ENCODE results near the gene CCDC73.
"Not testable (repeated sequence)": the region's sequence is repeated elsewhere in the genome, so short reads cannot be mapped to it uniquely, and the experiment has no call there.

CCDC73 gene

DNA sequence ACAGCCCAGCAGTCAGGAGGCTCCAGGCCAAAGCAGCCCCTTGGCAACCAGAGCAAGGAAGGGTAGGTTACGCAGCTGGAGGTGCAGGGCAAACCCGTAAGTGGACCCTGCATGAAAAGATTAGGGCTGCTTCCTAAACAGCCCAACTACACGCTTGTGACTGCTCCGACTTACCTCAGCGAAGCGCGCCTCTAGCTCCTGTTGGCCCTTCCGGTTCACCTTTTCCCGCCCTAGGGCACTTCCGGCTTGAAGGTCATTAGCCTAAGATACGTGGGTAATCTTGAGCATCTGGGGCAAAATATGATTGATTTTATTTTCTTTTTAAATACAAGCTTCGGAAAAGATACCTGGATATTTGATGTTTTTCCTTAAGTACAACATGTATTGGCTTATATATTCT lies at the start of gene CCDC73:
TSS of gene CCDC73 (minus strand) at position 224 of the 400 bp plus-strand sequence. CDS start 34,419 bp downstream, outside the sequence.
- DNase-seq (ENCODE audit: insufficient read length, low spot score) (no peak), FAIRE-seq (no peak)
- no peak for TF ChIP-seq POLR2A (IDR thresholded peaks at IDR 0.05; ENCODE audit: low read depth, low read length)

DNA sequence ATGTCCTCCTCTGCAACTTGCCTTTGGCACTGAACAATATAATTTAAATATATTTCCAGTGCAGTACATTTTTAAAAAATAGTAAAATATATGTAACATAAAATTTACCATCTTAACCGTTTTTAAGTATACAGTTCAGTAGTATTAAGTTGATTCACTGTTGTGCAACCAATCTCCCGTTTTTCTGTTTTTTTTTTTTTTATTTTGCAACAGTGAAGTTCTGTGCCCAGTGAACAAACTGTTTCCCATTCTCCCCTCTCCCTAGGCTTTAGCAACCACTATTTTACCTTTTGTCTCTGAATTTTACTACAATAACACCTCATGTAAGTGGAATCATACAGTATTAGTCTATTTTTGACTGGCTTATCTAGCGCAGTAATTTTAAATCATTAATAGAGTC lies 49.1 kb upstream of the CCDC73 start:
- DNase-seq (ENCODE audit: insufficient read length, low spot score) (no peak), FAIRE-seq (no peak)
- TF ChIP-seq POLR2A (IDR thresholded peaks at IDR 0.05; ENCODE audit: low read depth, low read length), result no peak

DNA sequence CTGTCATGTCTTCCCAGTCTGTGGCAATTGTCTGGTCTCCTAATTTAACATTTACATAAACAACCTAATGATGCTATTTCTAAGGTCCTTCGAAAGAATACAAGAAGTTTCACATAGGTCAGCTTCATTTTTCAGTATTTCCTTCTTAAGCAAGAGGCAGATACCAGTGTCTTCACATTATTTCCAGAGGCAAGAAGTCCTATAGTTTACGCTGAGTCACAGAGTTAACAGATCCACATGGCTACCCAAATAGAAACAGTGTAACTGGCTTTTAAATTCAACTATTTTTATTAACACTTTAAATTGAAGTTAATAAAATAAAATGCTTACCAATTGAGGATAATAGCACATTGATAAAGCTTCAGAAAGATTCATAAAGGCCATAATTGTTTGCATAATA lies 46.1 kb upstream of the CCDC73 start:
- FAIRE-seq (no peak), DNase-seq (ENCODE audit: insufficient read length, low spot score) (no peak)
- no peak for TF ChIP-seq POLR2A (IDR thresholded peaks at IDR 0.05; ENCODE audit: low read depth, low read length)

DNA sequence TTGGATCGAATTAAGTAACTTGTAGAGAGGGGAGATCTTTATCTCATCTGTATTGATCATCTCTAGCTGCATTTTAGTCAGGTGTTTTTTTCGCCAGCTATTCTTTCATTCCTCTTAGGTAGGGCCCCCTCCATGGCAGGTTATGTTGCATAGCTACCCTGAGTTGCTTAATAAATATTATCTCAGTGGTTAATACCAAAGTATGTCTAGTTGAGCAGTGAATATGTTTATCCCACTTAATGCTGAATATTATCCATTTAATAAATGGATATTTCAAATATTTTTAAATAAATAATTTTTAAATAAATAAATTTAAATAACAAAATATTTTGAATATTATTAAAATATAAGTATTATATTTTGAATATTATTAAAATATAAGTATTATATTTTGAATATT lies 44.8 kb upstream of the CCDC73 start:
- TF ChIP-seq POLR2A (IDR thresholded peaks at IDR 0.05; ENCODE audit: low read depth, low read length), result no peak
- DNase-seq (ENCODE audit: insufficient read length, low spot score) (no peak), FAIRE-seq (no peak)

DNA sequence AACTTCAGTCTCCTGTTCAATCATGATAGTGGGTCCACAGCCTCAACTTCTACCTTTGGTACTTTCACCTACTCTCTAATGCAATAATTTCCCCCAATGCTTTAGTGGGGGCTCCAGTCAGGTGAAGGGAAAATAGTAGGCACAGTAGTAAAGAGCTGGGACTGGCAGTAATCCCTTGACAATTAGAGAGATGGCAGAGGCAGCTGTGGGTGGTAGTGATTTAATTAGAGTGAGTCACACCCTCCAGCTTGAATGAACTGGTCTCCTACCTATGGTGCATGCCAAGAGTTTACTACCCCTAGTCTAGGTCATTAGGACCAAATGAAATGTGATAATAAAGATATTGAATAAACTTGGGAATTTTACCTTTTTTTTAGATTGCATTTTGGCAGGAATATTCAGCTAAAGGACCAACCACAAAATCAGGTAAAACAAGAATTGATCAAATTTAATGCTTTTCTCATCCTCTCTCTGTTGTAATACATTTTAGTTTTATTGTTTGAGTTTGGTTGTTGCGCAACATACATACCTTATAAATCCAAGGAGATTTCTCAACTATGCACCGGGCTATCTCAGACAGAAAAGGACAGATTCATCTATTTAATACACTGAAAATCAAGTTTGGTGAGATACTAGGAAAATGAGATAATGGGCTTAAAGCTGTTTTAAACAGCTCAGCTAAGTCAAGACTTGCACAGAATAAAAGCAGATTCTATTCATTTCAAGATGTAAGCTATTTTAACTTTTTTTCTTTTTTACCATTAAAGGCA lies 44.2 kb upstream of the CCDC73 start:
- TF ChIP-seq POLR2A (IDR thresholded peaks at IDR 0.05; ENCODE audit: low read depth, low read length), result no peak
- no peak for FAIRE-seq
- no peak for DNase-seq (ENCODE audit: insufficient read length, low spot score)

DNA sequence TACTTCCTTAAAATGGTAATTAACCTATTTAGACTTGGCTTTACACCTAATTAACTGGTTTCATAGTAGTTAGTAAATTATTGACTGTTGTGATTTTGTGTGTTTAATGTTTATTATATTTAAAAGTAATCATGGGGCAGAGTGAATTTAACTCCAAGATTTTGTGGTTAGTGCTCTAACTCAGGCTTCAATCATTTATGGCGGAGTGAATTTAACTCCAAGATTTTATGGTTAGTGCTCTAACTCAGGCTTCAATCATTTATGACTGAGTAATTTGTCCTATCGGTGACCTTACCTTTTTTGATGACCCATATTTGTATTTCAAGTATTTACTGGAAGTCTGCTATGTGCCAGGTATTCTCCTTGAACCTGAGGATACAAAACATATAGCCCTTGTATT lies 42.5 kb upstream of the CCDC73 start:
- TF ChIP-seq POLR2A (IDR thresholded peaks at IDR 0.05; ENCODE audit: low read depth, low read length), result no peak
- FAIRE-seq (no peak), DNase-seq (ENCODE audit: insufficient read length, low spot score) (no peak)

DNA sequence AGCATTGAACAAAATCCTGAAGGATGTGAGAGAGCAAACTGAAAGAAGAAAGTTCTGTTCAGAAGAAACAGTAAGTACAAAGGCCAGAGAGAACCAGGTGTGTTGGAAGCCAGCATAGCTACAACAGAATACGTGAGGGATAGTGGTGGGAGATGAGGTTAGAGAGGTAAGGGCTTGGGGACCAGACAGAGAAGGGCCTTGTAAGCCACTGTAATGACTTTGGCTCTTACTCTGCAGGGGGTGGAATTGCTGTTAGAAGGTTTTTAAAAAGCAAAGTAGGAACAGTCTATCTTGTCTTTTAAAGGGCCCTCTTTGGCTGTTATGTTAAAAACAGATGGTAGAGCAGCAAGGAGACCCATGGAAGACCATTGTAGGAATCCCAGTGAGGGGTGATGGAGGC lies 39.5 kb upstream of the CCDC73 start:
- TF ChIP-seq POLR2A (IDR thresholded peaks at IDR 0.05; ENCODE audit: low read depth, low read length), result no peak
- DNase-seq (ENCODE audit: insufficient read length, low spot score), result no peak
- FAIRE-seq, result no peak

DNA sequence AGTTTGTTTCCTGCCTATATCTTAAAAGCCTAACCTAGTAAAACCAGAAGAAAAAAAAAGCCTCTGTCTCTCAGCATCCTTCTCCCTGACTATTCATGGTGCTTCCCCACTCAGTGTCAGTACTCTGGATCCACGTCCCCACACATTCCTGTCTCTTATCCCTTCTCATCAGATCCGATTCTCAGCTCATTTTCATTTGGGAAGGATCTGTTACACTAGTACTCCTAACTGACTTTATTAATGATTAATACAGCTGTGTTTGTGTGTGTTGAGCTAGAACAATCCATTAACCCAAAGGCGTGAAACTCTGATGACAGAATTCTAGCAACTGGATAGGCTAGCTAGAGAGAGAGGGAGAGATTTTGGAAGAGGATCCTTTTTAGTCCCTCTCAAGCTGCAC lies 36.8 kb upstream of the CCDC73 start:
- FAIRE-seq (no peak), DNase-seq (ENCODE audit: insufficient read length, low spot score) (no peak)
- TF ChIP-seq POLR2A (IDR thresholded peaks at IDR 0.05; ENCODE audit: low read depth, low read length), result no peak

DNA sequence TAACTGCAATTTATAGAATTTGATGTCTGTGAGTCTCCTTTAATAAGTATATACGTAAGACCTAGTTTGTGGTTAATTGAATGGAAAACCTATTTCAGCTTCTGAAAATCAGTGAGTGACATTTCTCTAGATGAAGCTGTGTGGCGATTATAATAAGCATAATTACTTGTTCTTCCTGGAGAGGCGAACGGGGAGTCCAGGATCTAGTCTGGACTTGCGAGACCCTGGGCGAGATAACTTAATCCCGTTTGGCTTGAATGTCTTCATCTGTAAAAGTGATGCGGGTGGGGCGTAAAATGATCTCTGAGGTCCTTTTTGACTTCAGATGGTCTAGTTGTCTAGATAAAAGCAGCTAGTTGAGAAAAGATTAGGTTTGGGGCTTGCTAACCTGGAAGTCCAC lies 36.3 kb upstream of the CCDC73 start:
- no peak for DNase-seq (ENCODE audit: insufficient read length, low spot score)
- TF ChIP-seq POLR2A (IDR thresholded peaks at IDR 0.05; ENCODE audit: low read depth, low read length), result no peak
- no peak for FAIRE-seq

DNA sequence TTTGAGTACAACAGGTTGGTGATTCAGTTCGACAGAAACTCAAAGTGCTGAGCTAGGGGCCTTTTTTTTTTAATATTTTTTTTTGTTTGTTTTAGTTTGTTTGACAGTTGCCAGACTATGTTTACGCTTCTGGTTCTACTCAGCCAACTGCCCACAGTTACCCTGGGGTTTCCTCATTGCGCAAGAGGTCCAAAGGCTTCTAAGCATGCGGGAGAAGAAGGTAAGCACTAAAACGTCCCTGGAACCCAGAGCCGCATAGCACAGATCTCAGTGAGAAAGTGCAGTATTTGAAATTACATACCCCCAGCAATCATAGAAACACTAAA lies 35.9 kb upstream of the CCDC73 start:
- FAIRE-seq (no peak), DNase-seq (ENCODE audit: insufficient read length, low spot score) (no peak)
- no peak for TF ChIP-seq POLR2A (IDR thresholded peaks at IDR 0.05; ENCODE audit: low read depth, low read length)

DNA sequence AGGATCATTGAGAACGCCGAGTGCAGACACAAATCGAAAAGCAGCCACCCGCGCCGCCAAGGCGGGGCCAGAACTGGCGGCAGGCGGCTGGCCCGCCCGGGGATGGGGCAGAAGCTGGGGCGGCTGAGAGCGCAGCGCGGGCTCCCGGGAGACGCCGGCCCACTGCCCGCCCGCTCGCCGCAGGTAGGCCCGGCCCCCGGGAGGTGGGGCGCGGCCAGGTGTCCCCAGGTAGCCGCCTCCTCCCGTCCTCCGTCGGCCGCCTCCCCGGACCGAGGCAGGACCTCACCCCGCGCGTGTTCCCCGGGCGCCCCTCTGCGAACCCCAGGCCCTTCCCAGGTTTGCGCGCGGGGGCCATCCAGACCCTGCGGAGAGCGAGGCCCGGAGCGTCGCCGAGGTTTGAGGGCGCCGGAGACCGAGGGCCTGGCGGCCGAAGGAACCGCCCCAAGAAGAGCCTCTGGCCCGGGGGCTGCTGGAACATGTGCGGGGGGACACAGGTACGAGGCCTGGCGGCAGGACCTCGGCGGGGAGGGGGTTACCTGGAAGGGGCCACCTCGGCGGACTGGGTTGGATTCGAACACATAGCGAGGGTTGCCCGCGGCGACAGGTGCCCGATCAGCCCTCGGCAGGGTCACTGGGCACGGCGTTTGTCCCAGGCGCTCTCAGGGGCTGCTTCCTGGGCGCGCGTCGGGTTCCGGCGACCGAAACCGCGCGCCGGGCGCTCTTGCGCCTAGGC lies 35.4 kb upstream of the CCDC73 start, which contains the start of gene PRRG4:
TSS of gene PRRG4 (plus strand) at position 248 of the 733 bp plus-strand sequence. CDS start 603 bp downstream, outside the sequence.
- peak; percentile 19; the same call in 1 of the 2 replicates for TF ChIP-seq POLR2A (IDR thresholded peaks at IDR 0.05; ENCODE audit: low read depth, low read length)
- FAIRE-seq, result no peak
- DNase-seq (ENCODE audit: insufficient read length, low spot score), result peak; percentile 71

DNA sequence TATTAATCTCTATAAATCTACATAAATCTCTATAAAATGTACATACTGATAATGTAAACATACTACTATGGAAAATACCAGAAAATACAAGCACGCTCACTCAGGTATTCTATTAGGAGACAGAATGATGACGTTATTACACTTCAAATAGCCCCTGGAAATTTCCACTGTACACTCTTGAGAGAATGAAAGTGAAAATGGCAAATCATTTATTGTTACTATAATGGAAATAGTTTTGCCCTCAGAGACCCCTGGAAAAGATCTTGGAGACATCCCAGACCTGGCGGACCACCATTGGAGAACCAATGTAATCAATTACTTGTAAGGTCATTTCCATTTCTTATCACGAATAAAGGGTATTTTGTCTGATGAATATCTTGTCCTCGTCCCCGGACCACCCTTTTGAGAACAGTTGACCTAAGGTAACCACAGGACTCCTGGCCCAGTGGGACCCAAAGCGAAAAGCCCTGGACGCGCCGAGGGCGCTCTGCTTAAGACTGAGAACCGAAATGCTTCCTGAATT lies 34.8 kb upstream of the CCDC73 start:
- no peak for FAIRE-seq
- DNase-seq (ENCODE audit: insufficient read length, low spot score), result no peak
- TF ChIP-seq POLR2A (IDR thresholded peaks at IDR 0.05; ENCODE audit: low read depth, low read length), result no peak

DNA sequence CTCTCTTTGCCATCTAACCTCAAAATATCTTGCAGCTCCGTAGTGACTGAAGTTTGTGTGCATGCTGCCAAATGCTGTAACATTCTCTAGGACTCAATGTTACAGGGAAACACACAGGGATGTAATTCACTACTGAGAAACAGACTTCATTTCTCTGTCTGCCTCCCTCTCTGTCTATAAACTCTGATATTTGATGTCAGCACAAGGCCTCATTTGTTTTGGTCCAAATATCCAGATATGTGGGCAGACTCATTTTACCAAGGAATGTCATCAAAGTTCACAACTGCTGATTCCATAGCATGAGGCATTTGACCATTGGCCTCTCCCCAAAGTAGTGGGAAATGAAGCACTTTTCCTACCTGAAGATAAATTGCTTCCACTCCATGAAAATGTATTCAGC lies 32.8 kb upstream of the CCDC73 start:
- no peak for TF ChIP-seq POLR2A (IDR thresholded peaks at IDR 0.05; ENCODE audit: low read depth, low read length)
- FAIRE-seq (no peak), DNase-seq (ENCODE audit: insufficient read length, low spot score) (no peak)

DNA sequence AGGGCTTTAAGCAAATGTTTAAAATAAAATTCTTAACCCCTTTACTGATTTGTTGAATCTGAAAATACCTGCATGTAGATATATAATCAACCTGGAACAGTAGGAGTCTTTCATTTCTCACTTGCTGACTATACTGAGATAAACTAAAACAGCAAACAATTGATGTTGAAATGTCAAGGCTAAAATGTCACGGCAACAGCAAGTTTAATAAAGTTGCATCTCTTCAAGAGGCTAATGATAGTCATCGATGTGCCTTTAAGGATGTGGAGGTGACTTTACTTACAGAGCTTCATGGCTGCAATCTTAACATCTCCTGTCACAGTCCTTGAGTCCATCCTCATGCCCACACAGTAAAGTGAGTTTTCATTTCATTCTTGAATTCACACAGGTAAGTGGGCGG lies 31.7 kb upstream of the CCDC73 start:
- no peak for DNase-seq (ENCODE audit: insufficient read length, low spot score)
- no peak for TF ChIP-seq POLR2A (IDR thresholded peaks at IDR 0.05; ENCODE audit: low read depth, low read length)
- FAIRE-seq, result no peak

DNA sequence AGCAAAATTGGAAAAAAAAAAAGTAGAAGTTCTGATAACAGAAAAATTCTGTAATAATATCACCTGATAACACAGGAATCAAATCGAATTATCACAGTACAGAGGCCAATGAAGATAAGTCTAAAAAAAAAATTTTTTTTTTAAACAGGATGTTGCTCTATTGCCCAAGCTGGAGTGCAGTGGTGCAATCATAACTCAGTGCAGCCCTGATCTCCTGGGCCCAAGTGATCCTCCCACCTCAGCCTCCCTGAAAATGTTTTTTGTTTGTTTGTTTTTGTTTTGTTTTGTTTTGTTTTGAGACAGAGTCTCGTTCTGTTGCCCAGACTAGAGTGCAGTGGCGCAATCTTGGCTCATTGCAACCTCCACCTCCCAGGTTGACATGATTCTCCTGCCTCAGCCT lies 29.2 kb upstream of the CCDC73 start:
- DNase-seq (ENCODE audit: insufficient read length, low spot score); FAIRE-seq: not testable (repeated sequence)

Data from H54 (cell line).